HEK293 (cell line): ENCODE results near the gene PCGF1.

Experiments
- CTCF ChIA-PET: fragments of 350-600 bp; formaldehyde crosslinking; extraction: SDS; loops from one replicate; lab custom pipeline; 2021; ENCODE audit warnings: antibody characterized with exemption; lab: Yijun Ruan, JAX
- POLR2A ChIA-PET: fragments of 300-600 bp; formaldehyde crosslinking; extraction: SDS; loops from one replicate; lab custom pipeline; 2020; ENCODE audit warnings: antibody characterized with exemption, inconsistent platforms; lab: Yijun Ruan, JAX
- H3K27ac ChIP-seq: fragments of 200-500 bp; sonication (Bioruptor generic); 2 replicates; pipeline ENCODE4 v1.5.1; 2014; ENCODE audit warnings: low read depth, low read length, control low read depth, inconsistent platforms; ENCODE audit errors: extremely low read depth
- H3K36me3 ChIP-seq, 2 experiments: fragments of 200-500 bp in 1 of 2; sonication (Bioruptor generic) in 1 of 2; 1 replicate in 1 of 2; 2 replicates in 1 of 2; pipeline ENCODE4 v1.5.1; 2014 to 2017; ENCODE audit warnings: inconsistent platforms in 2 of 2, low read length in 2 of 2; ENCODE audit not compliant: control insufficient read depth in 2 of 2, insufficient read depth in 1 of 2
- H3K4me1 ChIP-seq: fragments of 200-500 bp; sonication (Bioruptor generic); 2 replicates; pipeline ENCODE4 v1.5.1; 2014; ENCODE audit warnings: mild to moderate bottlenecking, low read length, inconsistent platforms; ENCODE audit not compliant: control insufficient read depth, insufficient read depth
- H3K4me3 ChIP-seq: 2 replicates; pipeline ENCODE4 v1.5.1; 2011; ENCODE audit warnings: low read depth, mild to moderate bottlenecking, control low read depth, low read length, moderate library complexity
- H3K9me3 ChIP-seq: fragments of 200-500 bp; sonication (Bioruptor generic); 2 replicates; pipeline ENCODE4 v1.5.1; 2014; ENCODE audit warnings: low read depth, low read length, inconsistent platforms; ENCODE audit not compliant: control insufficient read depth, insufficient read depth
- FEZF1 ChIP-seq: fragments of 450-650 bp; formaldehyde crosslinking; IDR thresholded peaks from 2 replicates; pipeline ENCODE4 v1.5.1; 2016; ENCODE audit warnings: missing biosample characterization, missing genetic modification characterization
- GLI2 ChIP-seq: fragments of 450-650 bp; formaldehyde crosslinking; IDR thresholded peaks from 2 replicates; pipeline ENCODE4; 2017; ENCODE audit warnings: missing biosample characterization, missing genetic modification characterization, low read depth, borderline replicate concordance
- SP3 ChIP-seq: fragments of 450-650 bp; formaldehyde crosslinking; IDR thresholded peaks from 2 replicates; pipeline ENCODE4 v1.5.1; 2016; ENCODE audit warnings: missing biosample characterization, missing genetic modification characterization
- TRIM28 ChIP-seq: IDR thresholded peaks from 2 replicates; pipeline ENCODE4 v1.6.1; 2011; ENCODE audit warnings: low read length, control low read depth, borderline replicate concordance
- ZBTB10 ChIP-seq: fragments of 450-650 bp; formaldehyde crosslinking; IDR thresholded peaks from 2 replicates; pipeline ENCODE4 v1.5.1; 2016; ENCODE audit warnings: missing biosample characterization, missing genetic modification characterization
- ZBTB17 ChIP-seq: fragments of 450-650 bp; formaldehyde crosslinking; IDR thresholded peaks from 2 replicates; pipeline ENCODE4 v1.5.1; 2016; ENCODE audit warnings: missing biosample characterization, missing genetic modification characterization
- ZNF2 ChIP-seq: fragments of 450-650 bp; formaldehyde crosslinking; IDR thresholded peaks from 2 replicates; pipeline ENCODE4 v1.5.1; 2016; ENCODE audit warnings: missing biosample characterization, missing genetic modification characterization
- ZNF211 ChIP-seq: fragments of 450-650 bp; formaldehyde crosslinking; IDR thresholded peaks from 2 replicates; pipeline ENCODE4 v1.5.1; 2016; ENCODE audit warnings: low read depth, missing biosample characterization, missing genetic modification characterization
- ZNF362 ChIP-seq: fragments of 450-650 bp; formaldehyde crosslinking; IDR thresholded peaks from 2 replicates; pipeline ENCODE4 v1.5.1; 2016; ENCODE audit warnings: missing biosample characterization, missing genetic modification characterization
- ZNF48 ChIP-seq: fragments of 450-650 bp; formaldehyde crosslinking; IDR thresholded peaks from 2 replicates; pipeline ENCODE4 v1.5.1; 2016; ENCODE audit warnings: missing biosample characterization, missing genetic modification characterization
- ZNF549 ChIP-seq: fragments of 450-650 bp; IDR thresholded peaks from 2 replicates; pipeline ENCODE4 v1.5.1; 2018; ENCODE audit warnings: missing biosample characterization, missing genetic modification characterization, mild to moderate bottlenecking, inconsistent platforms, moderate library complexity
- ZNF610 ChIP-seq: fragments of 450-650 bp; formaldehyde crosslinking; IDR thresholded peaks from 2 replicates; pipeline ENCODE4 v1.5.1; 2016; ENCODE audit warnings: missing biosample characterization, missing genetic modification characterization, borderline replicate concordance
- ZNF658 ChIP-seq: fragments of 450-650 bp; formaldehyde crosslinking; IDR thresholded peaks from 2 replicates; pipeline ENCODE4; 2016; ENCODE audit warnings: missing biosample characterization, missing genetic modification characterization
- ZNF707 ChIP-seq: fragments of 450-650 bp; formaldehyde crosslinking; IDR thresholded peaks from 2 replicates; pipeline ENCODE4 v1.5.1; 2016; ENCODE audit warnings: missing biosample characterization, missing genetic modification characterization
- ZNF76 ChIP-seq: fragments of 450-650 bp; formaldehyde crosslinking; IDR thresholded peaks from 2 replicates; pipeline ENCODE4; 2016; ENCODE audit warnings: low read depth, missing biosample characterization, missing genetic modification characterization, borderline replicate concordance
- ZXDB ChIP-seq: fragments of 450-650 bp; formaldehyde crosslinking; IDR thresholded peaks from 2 replicates; pipeline ENCODE4 v1.5.1; 2016; ENCODE audit warnings: missing biosample characterization, missing genetic modification characterization
- TF ChIP-seq, protein P1 (sequence below): fragments of 450-650 bp; formaldehyde crosslinking; IDR thresholded peaks from 2 replicates; pipeline ENCODE4 v1.5.1; 2016; ENCODE audit warnings: missing biosample characterization, missing genetic modification characterization
- TF ChIP-seq, protein P2 (sequence below): fragments of 450-650 bp; formaldehyde crosslinking; IDR thresholded peaks from 2 replicates; pipeline ENCODE4 v1.5.1; 2016; ENCODE audit warnings: missing biosample characterization, missing genetic modification characterization
- TF ChIP-seq, protein P3 (sequence below): fragments of 450-650 bp; formaldehyde crosslinking; IDR thresholded peaks from 2 replicates; pipeline ENCODE4 v1.5.0; 2017; ENCODE audit warnings: missing biosample characterization, missing genetic modification characterization, borderline replicate concordance

Gene PCGF1

GRCh38 chr2:74526649-74527230 is 19.2 kb upstream of the PCGF1 start:
- CTCF ChIA-PET: interaction anchor here (1.3 kb wide), 1 partner anchor 21 kb away, joined by 5 read pairs; no protein-coding TSS in a partner anchor
- Histone ChIP-seq H3K9me3 (no peaks in the 10 kb centered on the region), H3K36me3 (peaks cover 7 to 46% of the 10 kb centered on the region in 2 experiments; a peak in 1 of 3 replicates), H3K27ac (no peak overlapping the region), H3K4me3 (no peak overlapping the region), H3K4me1 (no peaks in the 10 kb centered on the region; the same call in 1 of the 2 replicates)
- POLR2A ChIA-PET: interaction anchor here (1.3 to 2.5 kb wide), 4 partner anchors 18 to 44 kb away, joined by 5 to 12 read pairs (median 6); partner anchors contain the start of genes CCDC142, PCGF1 and TTC31
- TF ChIP-seq TRIM28 (peak; percentile 72; the same call in 1 of the 2 replicates), ZXDB (tag by site-specific recombination) (no peak)

GRCh38 chr2:74525717-74526648 is 18.5 kb upstream of the PCGF1 start, which contains the start of gene DQX1:
TSS of gene DQX1 (minus strand) at chr2:74526231. CDS start at chr2:74525729, 502 bp downstream.
- no peak within 1 kb of the TSS for H3K4me3 ChIP-seq
- no peaks in the 10 kb centered on the region for H3K9me3 ChIP-seq
- no peak within 1 kb of the TSS for H3K27ac ChIP-seq
- CTCF ChIA-PET: interaction anchor here (1.3 kb wide), 1 partner anchor 20 kb away, joined by 5 read pairs; no protein-coding TSS in a partner anchor
- peaks cover 7 to 38% of the 10 kb centered on the region in 2 experiments; a peak in 1 of 3 replicates for H3K36me3 ChIP-seq
- no peaks in the 10 kb centered on the region; the same call in 1 of the 2 replicates for H3K4me1 ChIP-seq
- POLR2A ChIA-PET: interaction anchor here (0.6 to 2.5 kb wide), 6 partner anchors 11 to 52 kb away, joined by 3 to 12 read pairs (median 6); partner anchors contain the start of genes CCDC142, PCGF1 and TTC31
- TF ChIP-seq SP3 (tag by site-specific recombination) (peak; percentile 43; the same call in 1 of the 2 replicates), ZNF707 (tag by site-specific recombination) (no peak), ZNF2 (no peak), ZNF549 (tag by site-specific recombination) (no peak), ZNF48 (tag by site-specific recombination) (no peak), FEZF1 (tag by site-specific recombination) (no peak), ZNF76 (peak; percentile 54; the same call in 1 of the 2 replicates), ZBTB17 (tag by site-specific recombination) (peak; percentile 65), ZNF362 (tag by site-specific recombination) (no peak), ZNF610 (tag by site-specific recombination) (0 out of 2 replicates have a peak, but pooled peaks have one; percentile 23), ZNF658 (no peak), ZBTB10 (tag by site-specific recombination) (no peak), ZNF211 (tag by site-specific recombination) (no peak), GLI2 (no peak)
- TF ChIP-seq, protein P1, sequence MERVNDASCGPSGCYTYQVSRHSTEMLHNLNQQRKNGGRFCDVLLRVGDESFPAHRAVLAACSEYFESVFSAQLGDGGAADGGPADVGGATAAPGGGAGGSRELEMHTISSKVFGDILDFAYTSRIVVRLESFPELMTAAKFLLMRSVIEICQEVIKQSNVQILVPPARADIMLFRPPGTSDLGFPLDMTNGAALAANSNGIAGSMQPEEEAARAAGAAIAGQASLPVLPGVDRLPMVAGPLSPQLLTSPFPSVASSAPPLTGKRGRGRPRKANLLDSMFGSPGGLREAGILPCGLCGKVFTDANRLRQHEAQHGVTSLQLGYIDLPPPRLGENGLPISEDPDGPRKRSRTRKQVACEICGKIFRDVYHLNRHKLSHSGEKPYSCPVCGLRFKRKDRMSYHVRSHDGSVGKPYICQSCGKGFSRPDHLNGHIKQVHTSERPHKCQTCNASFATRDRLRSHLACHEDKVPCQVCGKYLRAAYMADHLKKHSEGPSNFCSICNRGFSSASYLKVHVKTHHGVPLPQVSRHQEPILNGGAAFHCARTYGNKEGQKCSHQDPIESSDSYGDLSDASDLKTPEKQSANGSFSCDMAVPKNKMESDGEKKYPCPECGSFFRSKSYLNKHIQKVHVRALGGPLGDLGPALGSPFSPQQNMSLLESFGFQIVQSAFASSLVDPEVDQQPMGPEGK (tag by site-specific recombination): no peak
- TF ChIP-seq, protein P2, sequence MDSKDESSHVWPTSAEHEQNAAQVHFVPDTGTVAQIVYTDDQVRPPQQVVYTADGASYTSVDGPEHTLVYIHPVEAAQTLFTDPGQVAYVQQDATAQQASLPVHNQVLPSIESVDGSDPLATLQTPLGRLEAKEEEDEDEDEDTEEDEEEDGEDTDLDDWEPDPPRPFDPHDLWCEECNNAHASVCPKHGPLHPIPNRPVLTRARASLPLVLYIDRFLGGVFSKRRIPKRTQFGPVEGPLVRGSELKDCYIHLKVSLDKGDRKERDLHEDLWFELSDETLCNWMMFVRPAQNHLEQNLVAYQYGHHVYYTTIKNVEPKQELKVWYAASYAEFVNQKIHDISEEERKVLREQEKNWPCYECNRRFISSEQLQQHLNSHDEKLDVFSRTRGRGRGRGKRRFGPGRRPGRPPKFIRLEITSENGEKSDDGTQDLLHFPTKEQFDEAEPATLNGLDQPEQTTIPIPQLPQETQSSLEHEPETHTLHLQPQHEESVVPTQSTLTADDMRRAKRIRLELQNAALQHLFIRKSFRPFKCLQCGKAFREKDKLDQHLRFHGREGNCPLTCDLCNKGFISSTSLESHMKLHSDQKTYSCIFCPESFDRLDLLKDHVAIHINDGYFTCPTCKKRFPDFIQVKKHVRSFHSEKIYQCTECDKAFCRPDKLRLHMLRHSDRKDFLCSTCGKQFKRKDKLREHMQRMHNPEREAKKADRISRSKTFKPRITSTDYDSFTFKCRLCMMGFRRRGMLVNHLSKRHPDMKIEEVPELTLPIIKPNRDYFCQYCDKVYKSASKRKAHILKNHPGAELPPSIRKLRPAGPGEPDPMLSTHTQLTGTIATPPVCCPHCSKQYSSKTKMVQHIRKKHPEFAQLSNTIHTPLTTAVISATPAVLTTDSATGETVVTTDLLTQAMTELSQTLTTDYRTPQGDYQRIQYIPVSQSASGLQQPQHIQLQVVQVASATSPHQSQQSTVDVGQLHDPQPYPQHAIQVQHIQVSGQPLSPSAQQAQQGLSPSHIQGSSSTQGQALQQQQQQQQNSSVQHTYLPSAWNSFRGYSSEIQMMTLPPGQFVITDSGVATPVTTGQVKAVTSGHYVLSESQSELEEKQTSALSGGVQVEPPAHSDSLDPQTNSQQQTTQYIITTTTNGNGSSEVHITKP (tag by site-specific recombination): no peak
- TF ChIP-seq, protein P3, sequence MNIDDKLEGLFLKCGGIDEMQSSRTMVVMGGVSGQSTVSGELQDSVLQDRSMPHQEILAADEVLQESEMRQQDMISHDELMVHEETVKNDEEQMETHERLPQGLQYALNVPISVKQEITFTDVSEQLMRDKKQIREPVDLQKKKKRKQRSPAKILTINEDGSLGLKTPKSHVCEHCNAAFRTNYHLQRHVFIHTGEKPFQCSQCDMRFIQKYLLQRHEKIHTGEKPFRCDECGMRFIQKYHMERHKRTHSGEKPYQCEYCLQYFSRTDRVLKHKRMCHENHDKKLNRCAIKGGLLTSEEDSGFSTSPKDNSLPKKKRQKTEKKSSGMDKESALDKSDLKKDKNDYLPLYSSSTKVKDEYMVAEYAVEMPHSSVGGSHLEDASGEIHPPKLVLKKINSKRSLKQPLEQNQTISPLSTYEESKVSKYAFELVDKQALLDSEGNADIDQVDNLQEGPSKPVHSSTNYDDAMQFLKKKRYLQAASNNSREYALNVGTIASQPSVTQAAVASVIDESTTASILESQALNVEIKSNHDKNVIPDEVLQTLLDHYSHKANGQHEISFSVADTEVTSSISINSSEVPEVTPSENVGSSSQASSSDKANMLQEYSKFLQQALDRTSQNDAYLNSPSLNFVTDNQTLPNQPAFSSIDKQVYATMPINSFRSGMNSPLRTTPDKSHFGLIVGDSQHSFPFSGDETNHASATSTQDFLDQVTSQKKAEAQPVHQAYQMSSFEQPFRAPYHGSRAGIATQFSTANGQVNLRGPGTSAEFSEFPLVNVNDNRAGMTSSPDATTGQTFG (tag by site-specific recombination): no peak
